Type B pancreatic cell (in vitro differentiated cells): ENCODE results near the gene SNX19. TPM values are rescaled to one million over a fixed set of nuclear protein-coding genes. Genes with fewer than 3 reads are reported as not detected.

ENCODE experiments used
- DNase-seq: peaks from one replicate; pipeline ENCODE4 v3.0.0; 2021; ENCODE audit warnings: mixed read lengths; ENCODE audit not compliant: unreplicated experiment; ENCODE audit errors: extremely low spot score
- H3K27ac Mint-ChIP-seq: 2 replicates; pipeline ENCODE4 v1.8.0; 2021; ENCODE audit warnings: mild to moderate bottlenecking, mixed read lengths
- H3K27me3 Mint-ChIP-seq: 2 replicates; pipeline ENCODE4 v1.8.0; 2021; ENCODE audit warnings: mixed read lengths
- H3K36me3 Mint-ChIP-seq: 2 replicates; pipeline ENCODE4 v1.8.0; 2021; ENCODE audit warnings: mixed read lengths
- H3K4me1 Mint-ChIP-seq: one replicate; pipeline ENCODE4 v1.8.0; 2021; ENCODE audit warnings: mixed read lengths; ENCODE audit not compliant: unreplicated experiment
- H3K4me3 Mint-ChIP-seq: 2 replicates; pipeline ENCODE4 v1.8.0; 2021; ENCODE audit warnings: mild to moderate bottlenecking, mixed read lengths
- H3K9me3 Mint-ChIP-seq: 2 replicates; pipeline ENCODE4 v1.8.0; 2021; ENCODE audit warnings: mixed read lengths
- CTCF ChIP-seq: fragments of 200-600 bp; sonication (generic); conservative IDR thresholded peaks from 2 replicates; pipeline ENCODE4 v1.5.0; 2021; ENCODE audit warnings: antibody characterized with exemption, mild to moderate bottlenecking
- total RNA-seq: library from RNA; stranded (reverse); gene quantifications from 2 replicates; pipeline ENCODE4 v1.2.1, GENCODE V29; 2021; ENCODE audit warnings: low replicate concordance

Gene SNX19
- total RNA-seq, 1 donor from 2014 or later = 48.0 TPM

DNA sequence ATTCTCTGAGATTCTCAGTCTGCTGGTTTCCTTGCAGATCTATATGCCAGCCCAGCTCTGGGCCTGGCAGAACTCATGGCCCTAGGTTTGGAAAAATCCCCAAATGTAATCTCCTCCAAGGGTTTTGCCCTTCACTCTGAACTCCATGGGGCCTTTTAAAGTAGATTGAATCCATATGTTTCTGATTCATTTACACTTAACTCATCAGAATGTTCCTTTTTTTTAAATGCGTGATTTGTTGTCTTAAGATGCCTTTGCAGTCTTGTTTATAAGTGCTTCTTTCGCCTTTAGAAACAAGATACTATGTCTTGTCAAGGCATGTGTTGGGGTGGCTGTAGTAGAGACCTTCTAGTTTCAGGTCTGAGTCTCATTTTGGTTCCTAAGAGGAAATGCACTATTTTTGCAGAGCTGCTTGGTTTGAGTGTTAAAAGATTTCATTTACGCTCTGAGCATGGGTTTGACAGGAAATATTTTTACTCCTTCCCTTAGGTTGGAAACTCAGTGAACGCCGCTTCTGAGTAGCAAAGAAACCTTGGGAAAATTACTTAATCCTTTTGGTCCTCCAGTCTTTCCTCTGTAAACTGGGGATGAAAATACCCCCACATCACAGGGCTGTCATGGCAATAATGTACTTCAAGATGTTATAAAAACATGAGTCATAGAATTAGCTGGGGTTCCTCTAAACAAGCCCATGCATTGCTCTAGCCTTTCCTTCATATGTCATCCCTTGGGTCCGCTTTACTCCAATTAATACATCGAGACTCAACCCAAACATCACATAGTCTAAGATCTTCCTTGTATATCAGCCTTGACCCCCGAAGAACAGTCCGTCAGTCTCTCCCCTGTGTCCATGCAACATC lies 83.5 kb downstream of the SNX19 start:
- DNase-seq = no peak
- Mint-ChIP-seq H3K27me3 (no peaks in the 10 kb centered on the region), H3K36me3 (no peaks in the 10 kb centered on the region), H3K27ac (no peak overlapping the region), H3K4me1 (peaks cover 20% of the 10 kb centered on the region), H3K9me3 (no peaks in the 10 kb centered on the region), H3K4me3 (no peak overlapping the region)
- TF ChIP-seq CTCF = no peak

- Mint-ChIP-seq H3K4me3 (no peak overlapping the region), H3K36me3 (no peaks in the 10 kb centered on the region), H3K9me3 (no peaks in the 10 kb centered on the region), H3K27me3 (no peaks in the 10 kb centered on the region), H3K27ac (no peak overlapping the region), H3K4me1 (peaks cover 20% of the 10 kb centered on the region)
- no peak for DNase-seq
- no peak for TF ChIP-seq CTCF
Measured at GRCh38 chr11:130831976-130832375, 84.3 kb downstream of the SNX19 start.

GRCh38 chr11:130831506-130831905 lies 84.8 kb downstream of the SNX19 start:
- Mint-ChIP-seq H3K4me3 (peak overlapping the region; percentile 46), H3K27me3 (no peaks in the 10 kb centered on the region), H3K4me1 (peaks cover 21% of the 10 kb centered on the region), H3K36me3 (no peaks in the 10 kb centered on the region), H3K27ac (no peak overlapping the region), H3K9me3 (no peaks in the 10 kb centered on the region)
- DNase-seq = no peak
- TF ChIP-seq CTCF = no peak

DNA sequence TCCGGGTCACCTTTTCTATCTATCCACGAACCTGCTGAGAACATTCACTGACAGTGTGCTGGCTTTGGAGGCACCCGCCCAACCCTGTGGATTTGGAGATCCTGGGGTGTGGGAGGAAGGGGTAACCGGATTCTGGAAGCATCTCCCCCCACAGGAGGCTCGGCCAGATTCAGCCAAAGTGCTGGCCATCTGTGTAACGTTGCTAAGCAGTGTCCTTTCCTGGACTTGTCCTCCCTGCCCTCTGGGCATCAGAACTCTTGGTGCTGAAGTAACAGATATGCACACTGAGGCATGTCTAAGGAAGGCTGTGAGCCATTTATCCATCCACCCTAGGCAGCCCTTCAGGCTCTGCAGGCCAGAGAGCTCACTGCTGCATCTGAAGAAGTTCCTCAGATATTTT lies 85.7 kb downstream of the SNX19 start:
- Mint-ChIP-seq H3K27ac (no peak overlapping the region), H3K27me3 (peaks cover 4% of the 10 kb centered on the region), H3K9me3 (no peaks in the 10 kb centered on the region), H3K4me1 (peaks cover 31% of the 10 kb centered on the region), H3K4me3 (no peak overlapping the region), H3K36me3 (no peaks in the 10 kb centered on the region)
- DNase-seq = no peak
- TF ChIP-seq CTCF = no peak

DNA sequence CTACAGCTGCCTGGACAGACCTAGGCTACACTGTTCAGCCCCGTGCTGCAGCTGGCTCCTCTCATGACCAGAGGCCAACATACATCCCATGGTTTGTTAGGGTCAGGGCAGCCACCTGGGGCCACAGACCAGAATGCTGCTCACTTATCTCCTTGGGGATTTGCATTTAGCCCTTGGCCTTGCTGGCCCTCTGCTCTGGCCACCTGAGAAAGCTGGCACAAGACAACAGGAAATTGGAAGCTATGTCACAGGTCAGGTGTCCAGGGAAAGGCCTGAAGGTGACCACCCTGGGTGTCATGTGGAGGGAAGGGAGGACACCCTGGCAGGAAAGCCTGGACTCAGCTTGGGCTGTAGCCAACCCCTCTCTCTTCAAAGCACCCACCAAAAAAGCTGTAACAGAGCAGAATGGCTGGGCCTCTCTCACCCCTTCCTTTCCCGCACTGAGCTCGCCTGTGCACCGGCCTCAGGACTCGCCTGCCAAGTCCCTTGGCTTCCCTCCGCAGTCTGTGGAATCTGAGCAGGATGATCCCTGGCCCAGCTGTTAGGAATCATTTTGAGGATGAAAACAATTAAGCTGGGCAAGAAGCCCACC lies 86.3 kb downstream of the SNX19 start:
- Mint-ChIP-seq H3K27me3 (peaks cover 4% of the 10 kb centered on the region), H3K4me1 (peaks cover 36% of the 10 kb centered on the region), H3K27ac (no peak overlapping the region), H3K36me3 (no peaks in the 10 kb centered on the region), H3K4me3 (no peak overlapping the region), H3K9me3 (no peaks in the 10 kb centered on the region)
- DNase-seq = no peak
- TF ChIP-seq CTCF = no peak
